Activated CD4-positive, alpha-beta T cell treated with anti-CD3 and anti-CD28 coated beads for 36 hours (primary cell): ENCODE data around the gene FOXL3. TPM values are rescaled to one million over a fixed set of nuclear protein-coding genes. Genes with fewer than 3 reads are reported as not detected.

Experiments
- ATAC-seq: fragments of 200-7000 bp; cut with Tn5 transposase; one replicate; pipeline ENCODE4 v1.10.0; 2021; ENCODE audit warnings: mild to moderate bottlenecking, moderate library complexity
- CTCF ChIA-PET: fragments of 350-600 bp; sonication (Branson Sonifier 250); formaldehyde crosslinking; loops from one replicate; lab custom pipeline; 2021; ENCODE audit warnings: antibody characterized with exemption; lab: Charles Lee
- POLR2A ChIA-PET: fragments of 350-600 bp; sonication (Branson Sonifier 250); formaldehyde crosslinking; loops from one replicate; lab custom pipeline; 2021; ENCODE audit warnings: antibody characterized with exemption, inconsistent platforms; lab: Charles Lee
- DNase-seq: peaks from one replicate; pipeline ENCODE4 v3.0.0-alpha.2; 2020
- H3K27ac Mint-ChIP-seq: one replicate; pipeline ENCODE4 v1.8.0; 2021; ENCODE audit warnings: mixed read lengths
- H3K27me3 Mint-ChIP-seq: one replicate; pipeline ENCODE4 v1.8.0; 2021; ENCODE audit warnings: mixed read lengths
- H3K36me3 Mint-ChIP-seq: one replicate; pipeline ENCODE4 v1.8.0; 2021; ENCODE audit warnings: low read depth, mixed read lengths
- H3K4me1 Mint-ChIP-seq: one replicate; pipeline ENCODE4 v1.8.0; 2021; ENCODE audit warnings: mixed read lengths
- H3K4me3 Mint-ChIP-seq: one replicate; pipeline ENCODE4 v1.8.0; 2021; ENCODE audit warnings: mild to moderate bottlenecking, moderate library complexity, mixed read lengths
- H3K9me3 Mint-ChIP-seq: one replicate; pipeline ENCODE4 v1.8.0; 2021; ENCODE audit warnings: low read depth, mixed read lengths
- intact Hi-C, 2 experiments: fragments of 100-400 bp; cut with DNase I in 1 of 2; cut with micrococcal nuclease in 1 of 2; formaldehyde crosslinking; loops; one replicate each; pipeline versions ENCODE4 v1.14.2 to v1.15.1; 2022 to 2024; cut with DNase I, micrococcal nuclease
- total RNA-seq, 2 experiments: library from RNA; stranded (reverse); gene quantifications; one replicate each; pipeline ENCODE4 v1.2.3, GENCODE V29; 2021

FOXL3 gene
- total RNA-seq, 2 experiments from 2014 or later = not detected

GRCh38 chr7:286266-286665 is 3.7 kb upstream of the FOXL3 start:
- H3K36me3 Mint-ChIP-seq = no peaks in the 10 kb centered on the region
- H3K9me3 Mint-ChIP-seq = no peaks in the 10 kb centered on the region
- ATAC-seq (no peak), DNase-seq (no peak)
- H3K27me3 Mint-ChIP-seq = peaks cover 16% of the 10 kb centered on the region
- no peak overlapping the region for H3K27ac Mint-ChIP-seq
- no peak overlapping the region for H3K4me3 Mint-ChIP-seq
- ChIA-PET POLR2A (no interaction called here), CTCF (no interaction called here)
- intact Hi-C loops = no loop called here
- no peaks in the 10 kb centered on the region for H3K4me1 Mint-ChIP-seq

DNA sequence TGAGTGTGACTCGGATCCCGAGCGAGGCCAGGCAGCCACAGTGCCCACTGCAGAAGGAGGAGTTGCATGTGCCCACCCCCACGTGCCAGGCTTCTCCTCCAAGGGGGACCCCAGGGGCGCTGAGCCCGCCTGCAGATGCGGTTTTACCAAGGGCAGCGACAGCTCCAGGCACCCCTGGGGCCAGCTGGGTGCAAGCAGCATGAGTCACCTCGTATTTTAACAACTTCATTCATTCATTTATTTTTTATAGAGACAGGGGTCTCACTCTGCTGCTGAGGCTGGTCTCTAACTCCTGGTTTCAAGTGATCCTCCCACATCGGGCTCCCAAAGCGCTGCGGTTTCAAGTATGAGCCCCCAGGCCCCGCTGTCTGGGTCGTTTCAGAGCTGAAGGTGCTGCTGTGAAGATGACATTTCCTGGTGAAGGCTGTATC is 1.3 kb upstream of the FOXL3 start:
- no peaks in the 10 kb centered on the region for H3K36me3 Mint-ChIP-seq
- ATAC-seq (no peak), DNase-seq (no peak)
- intact Hi-C loops = no loop called here
- no peak overlapping the region for H3K27ac Mint-ChIP-seq
- peaks cover 27% of the 10 kb centered on the region for H3K27me3 Mint-ChIP-seq
- ChIA-PET CTCF (interaction anchor here (0.8 kb wide), 1 partner anchor 756 kb away, joined by 3 read pairs; the partner anchor contains the start of gene GPR146), POLR2A (no interaction called here)
- no peaks in the 10 kb centered on the region for H3K9me3 Mint-ChIP-seq
- H3K4me3 Mint-ChIP-seq = no peak overlapping the region
- H3K4me1 Mint-ChIP-seq = no peaks in the 10 kb centered on the region

GRCh38 chr7:289209-289755 is 688 bp upstream of the FOXL3 start:
- no peak overlapping the region for H3K4me3 Mint-ChIP-seq
- no peaks in the 10 kb centered on the region for H3K36me3 Mint-ChIP-seq
- intact Hi-C loops = no loop called here
- H3K27me3 Mint-ChIP-seq = peaks cover 27% of the 10 kb centered on the region
- no peak for ATAC-seq
- H3K27ac Mint-ChIP-seq = no peak overlapping the region
- CTCF ChIA-PET = no interaction called here
- H3K4me1 Mint-ChIP-seq = no peaks in the 10 kb centered on the region
- H3K9me3 Mint-ChIP-seq = no peaks in the 10 kb centered on the region
- POLR2A ChIA-PET = interaction anchor here (0.6 kb wide), 1 partner anchor 57 kb away, joined by 3 read pairs; no protein-coding TSS in a partner anchor
- DNase-seq = no peak

DNA sequence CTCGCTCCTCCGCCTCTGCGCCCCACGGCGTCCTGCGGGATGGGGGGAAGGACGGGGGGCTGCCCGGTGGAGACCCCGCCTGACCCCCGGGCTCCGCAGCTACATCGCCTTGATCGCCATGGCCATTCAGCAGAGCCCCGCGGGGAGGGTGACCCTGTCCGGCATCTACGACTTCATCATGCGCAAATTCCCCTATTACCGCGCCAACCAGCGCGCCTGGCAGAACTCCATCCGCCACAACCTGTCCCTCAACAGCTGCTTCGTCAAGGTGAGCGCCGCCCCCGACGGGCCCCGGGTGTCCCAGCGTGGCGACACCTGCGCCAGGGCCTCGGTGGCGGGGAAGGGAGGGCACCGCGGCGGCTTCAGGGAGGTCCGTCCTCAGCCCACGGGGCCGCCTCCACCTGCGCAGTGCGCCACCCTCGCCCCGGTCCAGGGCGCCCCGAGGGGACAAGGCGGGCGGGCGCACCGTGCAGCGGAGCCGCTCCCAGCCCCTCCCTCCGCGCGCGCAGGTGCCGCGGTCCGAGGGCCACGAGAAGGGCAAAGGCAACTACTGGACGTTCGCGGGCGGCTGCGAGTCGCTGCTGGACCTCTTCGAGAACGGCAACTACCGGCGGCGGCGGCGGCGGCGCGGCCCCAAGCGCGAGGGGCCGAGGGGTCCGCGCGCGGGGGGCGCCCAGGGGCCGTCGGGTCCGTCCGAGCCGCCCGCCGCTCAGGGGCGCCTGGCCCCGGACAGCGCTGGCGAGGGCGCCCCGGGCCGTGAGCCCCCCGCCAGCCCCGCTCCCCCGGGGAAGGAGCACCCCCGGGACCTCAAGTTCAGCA is 793 bp downstream of the FOXL3 start:
- Mint-ChIP-seq H3K4me1 (no peaks in the 10 kb centered on the region), H3K27me3 (peaks cover 27% of the 10 kb centered on the region), H3K36me3 (no peaks in the 10 kb centered on the region), H3K4me3 (no peak overlapping the region), H3K9me3 (no peaks in the 10 kb centered on the region), H3K27ac (no peak overlapping the region)
- DNase-seq (no peak), ATAC-seq (no peak)
- ChIA-PET CTCF (no interaction called here), POLR2A (no interaction called here)
- intact Hi-C loops = no loop called here

- peaks cover 27% of the 10 kb centered on the region for H3K27me3 Mint-ChIP-seq
- no peaks in the 10 kb centered on the region for H3K36me3 Mint-ChIP-seq
- ATAC-seq (no peak), DNase-seq (no peak)
- no peak overlapping the region for H3K27ac Mint-ChIP-seq
- no peaks in the 10 kb centered on the region for H3K4me1 Mint-ChIP-seq
- ChIA-PET CTCF (no interaction called here), POLR2A (no interaction called here)
- intact Hi-C loops = no loop called here
- H3K4me3 Mint-ChIP-seq = no peak overlapping the region
- H3K9me3 Mint-ChIP-seq = no peaks in the 10 kb centered on the region
These were observed 1.6 kb downstream of the FOXL3 start for GRCh38 chr7:291373-292092.

DNA sequence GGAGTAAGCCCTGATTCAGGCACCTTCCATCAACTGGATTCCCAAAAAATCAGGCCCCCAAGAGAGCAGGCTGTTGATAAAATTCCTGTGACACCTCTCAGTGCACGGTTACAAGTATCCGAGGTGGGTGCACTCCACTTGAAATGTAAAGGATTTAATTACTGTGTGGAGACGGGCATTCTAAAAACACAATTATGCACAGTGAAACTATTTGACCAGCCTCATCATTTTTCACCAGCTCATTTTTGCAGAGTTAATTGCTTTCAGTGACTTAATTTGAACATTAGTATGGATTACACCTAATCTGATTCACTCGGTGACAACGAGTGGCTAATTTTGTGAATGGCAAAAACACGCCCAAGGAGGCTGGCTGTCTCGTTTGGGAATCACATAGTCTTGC is 2.3 kb downstream of the FOXL3 start:
- POLR2A ChIA-PET = no interaction called here

GRCh38 chr7:292826-293225 is 2.9 kb downstream of the FOXL3 start:
- Mint-ChIP-seq H3K4me3 (no peak overlapping the region), H3K27me3 (peaks cover 25% of the 10 kb centered on the region), H3K27ac (no peak overlapping the region), H3K36me3 (no peaks in the 10 kb centered on the region), H3K9me3 (no peaks in the 10 kb centered on the region), H3K4me1 (no peaks in the 10 kb centered on the region)
- no peak for DNase-seq
- POLR2A ChIA-PET = no interaction called here
- ATAC-seq = no peak
- intact Hi-C loops = no loop called here
- CTCF ChIA-PET = no interaction called here

More for the DNA sequence above, 2.3 kb downstream of the FOXL3 start:
- Mint-ChIP-seq H3K4me3 (no peak overlapping the region), H3K27ac (no peak overlapping the region), H3K4me1 (no peaks in the 10 kb centered on the region), H3K27me3 (peaks cover 27% of the 10 kb centered on the region), H3K9me3 (no peaks in the 10 kb centered on the region), H3K36me3 (no peaks in the 10 kb centered on the region)
- ATAC-seq (no peak), DNase-seq (no peak)
- intact Hi-C loops = no loop called here
- CTCF ChIA-PET = no interaction called here

DNA sequence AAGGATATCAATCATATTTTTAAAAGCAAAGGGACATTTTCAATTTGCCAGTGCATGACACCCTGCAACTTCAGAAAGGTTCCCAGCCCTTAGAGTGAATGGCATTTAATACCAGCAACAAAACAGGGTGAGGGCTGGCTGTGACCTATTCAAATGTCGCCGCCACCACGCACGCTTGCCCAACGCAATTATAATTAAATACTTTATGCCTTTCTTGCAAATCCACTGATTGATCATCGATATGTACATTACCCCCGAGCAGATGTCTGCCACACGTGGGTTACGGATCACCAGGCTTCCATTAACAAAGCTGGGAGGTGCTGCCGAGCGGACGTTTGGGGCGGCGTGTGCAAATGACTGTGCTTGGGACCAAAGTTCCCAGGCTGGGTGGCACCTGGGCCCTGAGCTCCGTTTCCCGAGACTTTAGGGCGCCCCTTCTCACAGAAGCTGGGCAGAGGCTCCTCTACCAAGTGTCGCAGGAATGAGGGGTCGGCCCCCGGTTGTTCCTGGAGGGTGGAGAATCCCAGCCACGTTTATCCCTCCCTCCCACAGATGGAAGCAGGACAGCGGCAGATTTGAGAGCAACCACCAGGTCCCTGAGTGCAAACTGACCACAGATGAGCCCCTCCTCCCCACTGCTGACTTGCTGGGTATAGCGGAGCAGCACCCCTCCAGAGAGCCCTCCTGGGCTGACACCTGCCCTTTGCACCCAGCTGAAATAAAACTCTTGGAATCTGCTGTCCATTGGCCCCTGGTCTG is 3.9 kb downstream of the FOXL3 start:
- POLR2A ChIA-PET = no interaction called here
- Mint-ChIP-seq H3K9me3 (no peaks in the 10 kb centered on the region), H3K4me1 (no peaks in the 10 kb centered on the region), H3K27me3 (peaks cover 21% of the 10 kb centered on the region), H3K36me3 (no peaks in the 10 kb centered on the region), H3K4me3 (no peak overlapping the region), H3K27ac (no peak overlapping the region)
- no peak for ATAC-seq
- CTCF ChIA-PET = no interaction called here
- intact Hi-C loops = no loop called here
- no peak for DNase-seq

DNA sequence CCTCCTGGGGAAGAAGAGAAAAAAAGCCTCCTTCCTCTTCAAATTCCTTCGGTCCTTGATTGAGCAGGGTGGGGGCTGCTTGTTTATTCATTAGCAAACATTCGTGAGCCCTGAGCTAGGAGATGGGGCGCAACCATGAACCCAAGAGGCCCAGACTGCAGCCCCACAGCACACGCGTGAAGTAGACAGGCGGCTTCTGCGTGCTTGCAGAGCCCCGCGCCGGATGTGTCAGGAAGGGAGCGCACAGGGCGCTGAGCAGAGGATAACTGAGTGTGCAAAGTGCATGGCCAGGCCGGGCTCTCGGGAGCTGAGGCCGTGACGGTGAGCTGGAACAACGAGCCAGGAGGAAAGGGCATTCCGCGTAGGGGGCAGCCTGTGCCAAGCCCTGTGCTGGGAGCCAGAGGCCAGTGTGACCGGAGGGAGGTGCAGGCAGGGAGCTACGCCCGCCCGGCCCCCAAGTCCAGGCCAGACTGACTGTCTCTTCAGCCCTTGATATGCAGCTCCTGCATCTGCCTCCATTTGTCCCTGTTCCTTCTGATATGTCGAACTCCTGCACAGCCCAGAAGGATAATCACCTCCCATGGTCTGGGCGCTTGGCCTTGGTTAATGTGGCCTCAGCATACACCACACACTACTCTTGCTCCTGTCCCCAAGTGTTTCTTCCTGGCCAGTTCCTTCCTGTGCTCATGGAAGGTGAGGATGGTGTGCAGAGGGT is 4.6 kb downstream of the FOXL3 start:
- Mint-ChIP-seq H3K27ac (no peak overlapping the region), H3K9me3 (no peaks in the 10 kb centered on the region), H3K27me3 (peaks cover 18% of the 10 kb centered on the region), H3K4me3 (no peak overlapping the region), H3K4me1 (no peaks in the 10 kb centered on the region), H3K36me3 (no peaks in the 10 kb centered on the region)
- POLR2A ChIA-PET = no interaction called here
- CTCF ChIA-PET = no interaction called here
- DNase-seq (no peak), ATAC-seq (no peak)
- intact Hi-C loops = no loop called here

GRCh38 chr7:295155-296154 is 5.5 kb downstream of the FOXL3 start:
- Mint-ChIP-seq H3K4me1 (no peaks in the 10 kb centered on the region), H3K27me3 (peaks cover 15% of the 10 kb centered on the region), H3K9me3 (no peaks in the 10 kb centered on the region), H3K36me3 (no peaks in the 10 kb centered on the region), H3K4me3 (no peak overlapping the region), H3K27ac (no peak overlapping the region)
- CTCF ChIA-PET = no interaction called here
- intact Hi-C loops = no loop called here
- POLR2A ChIA-PET = no interaction called here
- DNase-seq (no peak), ATAC-seq (no peak)
